Neural cell (in vitro differentiated cells): Measurements from ENCODE around the gene AWAT2.

Source experiments
- CTCF ChIP-seq: fragments of 450-650 bp; IDR thresholded peaks from 2 replicates; pipeline ENCODE4 v1.5.1; 2014; ENCODE audit warnings: antibody characterized with exemption, mild to moderate bottlenecking, moderate library complexity; ENCODE audit not compliant: poor library complexity, severe bottlenecking
- EP300 ChIP-seq: fragments of 450-650 bp; conservative IDR thresholded peaks from 2 replicates; pipeline ENCODE4 v1.6.1; 2014; ENCODE audit warnings: antibody characterized with exemption, mild to moderate bottlenecking, moderate library complexity; ENCODE audit not compliant: poor library complexity, severe bottlenecking
- EZH2 ChIP-seq: fragments of 200-600, 300-800 bp; shearing (Covaris generic), sonication (generic); IDR thresholded peaks from 2 replicates; pipeline ENCODE4 v1.6.1; 2014; ENCODE audit warnings: antibody characterized with exemption, low read length, borderline replicate concordance, mild to moderate bottlenecking; ENCODE audit not compliant: insufficient read depth, poor library complexity, severe bottlenecking
- MXI1 ChIP-seq: fragments of 450-650 bp; conservative IDR thresholded peaks from 2 replicates; pipeline ENCODE4 v1.6.1; 2014; ENCODE audit warnings: antibody characterized with exemption, mild to moderate bottlenecking; ENCODE audit not compliant: poor library complexity, severe bottlenecking
- POLR2AphosphoS5 ChIP-seq: IDR thresholded peaks from 2 replicates; pipeline ENCODE4 v1.6.1; 2012
- RAD21 ChIP-seq: fragments of 450-650 bp; conservative IDR thresholded peaks from 2 replicates; pipeline ENCODE4 v1.6.1; 2014; ENCODE audit warnings: antibody characterized with exemption, mild to moderate bottlenecking, moderate library complexity
- REST ChIP-seq: IDR thresholded peaks from 2 replicates; pipeline ENCODE4 v1.6.1; 2012; ENCODE audit warnings: borderline replicate concordance
- TAF1 ChIP-seq: IDR thresholded peaks from 2 replicates; pipeline ENCODE4 v1.6.1; 2012; ENCODE audit warnings: low read depth

GRCh38 chrX:70049925-70050324 is at the start of gene AWAT2:
- no peak for TF ChIP-seq CTCF
- TF ChIP-seq EZH2 = no peak
- no peak for TF ChIP-seq RAD21
- no peak for TF ChIP-seq REST
- TF ChIP-seq EP300 = no peak
- TF ChIP-seq TAF1 = no peak
- no peak for TF ChIP-seq MXI1
- TF ChIP-seq POLR2AphosphoS5 = no peak
